ENCODE data around the gene CHST2.

CHST2 gene

GRCh38 chr3:143170676-143171075 is 51.1 kb downstream of the CHST2 start:
- DNase-seq, result peak; percentile 25

GRCh38 chr3:143171141-143171980 is 51.8 kb downstream of the CHST2 start:
- DNase-seq, result peak; percentile 42

- DNase-seq, result no peak
Observed at GRCh38 chr3:143172062-143172794, 52.7 kb downstream of the CHST2 start.

- DNase-seq, result no peak
Observed at GRCh38 chr3:143172795-143173145, 53.2 kb downstream of the CHST2 start.

GRCh38 chr3:143173242-143173641 is 53.7 kb downstream of the CHST2 start:
- DNase-seq, result no peak
